Common myeloid progenitor, CD34-positive (primary cell): Measurements from ENCODE around the gene PRSS23.

ENCODE experiments used
- CTCF ChIA-PET: fragments of 350-600 bp; sonication (Branson Sonifier 250); formaldehyde crosslinking; loops from one replicate; lab custom pipeline; 2021; ENCODE audit warnings: antibody characterized with exemption; lab: Charles Lee
- POLR2A ChIA-PET: fragments of 350-600 bp; sonication (Branson Sonifier 250); formaldehyde crosslinking; loops from one replicate; lab custom pipeline; 2021; ENCODE audit warnings: antibody characterized with exemption; lab: Charles Lee
- DNase-seq, 3 donors: peaks; one replicate each; pipeline versions ENCODE4 v3.0.0 to v3.0.0-alpha.2; 2013
- H3K27ac ChIP-seq, 2 experiments: 1 replicate in 1 of 2; 2 replicates in 1 of 2; pipeline ENCODE4 v1.7.0; 2013; ENCODE audit warnings: inconsistent platforms in 2 of 2, low read length in 2 of 2, mild to moderate bottlenecking in 2 of 2, low read depth in 1 of 2, moderate library complexity in 1 of 2; ENCODE audit not compliant: severe bottlenecking in 2 of 2, insufficient read depth in 1 of 2, poor library complexity in 1 of 2
- H3K27me3 ChIP-seq, 5 experiments: replicated peaks in 2 of 5; 1 replicate in 3 of 5; 2 replicates in 2 of 5; pipeline versions ENCODE4 v1.6.1 to v1.7.0; 2013; ENCODE audit warnings: low read length in 4 of 5, mild to moderate bottlenecking in 2 of 5, moderate library complexity in 2 of 5, inconsistent platforms in 1 of 5; ENCODE audit not compliant: insufficient read depth in 5 of 5, control insufficient read depth in 4 of 5
- H3K36me3 ChIP-seq, 4 experiments: 1 replicate in 2 of 4; 2 replicates in 2 of 4; pipeline versions ENCODE4 v1.6.1 to v1.7.0; 2013; ENCODE audit warnings: low read length in 3 of 4, control low read depth in 1 of 4, mild to moderate bottlenecking in 1 of 4; ENCODE audit not compliant: control insufficient read depth in 4 of 4, insufficient read depth in 4 of 4
- H3K4me1 ChIP-seq, 4 experiments: 1 replicate in 3 of 4; 2 replicates in 1 of 4; pipeline versions ENCODE4 v1.6.1 to v1.7.1; 2013; ENCODE audit warnings: low read length in 3 of 4, mild to moderate bottlenecking in 3 of 4, control low read depth in 1 of 4, inconsistent platforms in 1 of 4, moderate library complexity in 1 of 4; ENCODE audit not compliant: control insufficient read depth in 4 of 4, insufficient read depth in 4 of 4; ENCODE audit errors: control extremely low read depth in 1 of 4
- H3K4me3 ChIP-seq, 7 experiments: 1 replicate in 4 of 7; 2 replicates in 3 of 7; pipeline versions ENCODE4 v1.5.1 to v1.7.0; 2013; ENCODE audit warnings: mild to moderate bottlenecking in 7 of 7, low read length in 6 of 7, moderate library complexity in 6 of 7, inconsistent platforms in 2 of 7, low read depth in 2 of 7, control low read depth in 1 of 7; ENCODE audit not compliant: insufficient read depth in 4 of 7, control insufficient read depth in 1 of 7; ENCODE audit errors: extremely low read depth in 1 of 7
- H3K9me3 ChIP-seq, 5 experiments: 1 replicate in 4 of 5; 2 replicates in 1 of 5; pipeline versions ENCODE4 v1.6.1 to v1.7.1; 2013; ENCODE audit warnings: low read length in 4 of 5, mild to moderate bottlenecking in 2 of 5, inconsistent platforms in 1 of 5, low read depth in 1 of 5, moderate library complexity in 1 of 5; ENCODE audit not compliant: control insufficient read depth in 4 of 5, insufficient read depth in 2 of 5; ENCODE audit errors: control extremely low read depth in 1 of 5
- WGBS: methylation state at CpG from one replicate; pipeline ENCODE4 v1.1.5; 2013; ENCODE audit not compliant: insufficient coverage; 5-methylcytosine and 5-hydroxymethylcytosine counted together

Gene PRSS23

DNA sequence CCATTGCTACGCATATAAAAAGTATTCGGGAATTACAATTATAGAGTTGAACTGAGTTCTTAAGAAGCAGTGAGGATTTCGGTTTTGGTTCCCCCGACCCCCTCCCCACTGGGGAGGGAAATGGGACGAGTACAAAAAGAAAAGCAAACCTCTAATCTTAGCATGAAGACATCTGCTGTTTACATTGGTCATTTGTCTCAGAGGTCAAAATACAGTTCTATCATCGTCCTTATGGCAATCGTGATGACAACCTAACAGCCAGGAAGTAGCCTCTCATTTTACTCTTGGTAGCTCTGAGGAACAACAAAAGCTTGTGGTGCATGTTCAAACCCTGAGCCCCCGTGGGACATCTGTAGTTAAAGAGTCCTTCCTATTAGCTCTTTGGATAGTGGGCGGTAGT lies 3.2 kb upstream of the PRSS23 start:
- Histone ChIP-seq H3K4me3 (no peak overlapping the region), H3K36me3 (no peaks in the 10 kb centered on the region), H3K27me3 (peaks cover 4 to 16% (median 7%) of the 10 kb centered on the region in 5 experiments), H3K27ac (no peak overlapping the region), H3K4me1 (peaks cover 0 to 27% (median 17%) of the 10 kb centered on the region in 4 experiments), H3K9me3 (no peaks in the 10 kb centered on the region)
- 93% methylated on average over 7 of the region's 9 CpGs for WGBS
- ChIA-PET CTCF (interaction anchor here (0.6 to 1.3 kb wide), 2 partner anchors 14 to 223 kb away, joined by 3 to 4 read pairs; no protein-coding TSS in a partner anchor), POLR2A (no interaction called here)
- DNase-seq, result no peak

DNA sequence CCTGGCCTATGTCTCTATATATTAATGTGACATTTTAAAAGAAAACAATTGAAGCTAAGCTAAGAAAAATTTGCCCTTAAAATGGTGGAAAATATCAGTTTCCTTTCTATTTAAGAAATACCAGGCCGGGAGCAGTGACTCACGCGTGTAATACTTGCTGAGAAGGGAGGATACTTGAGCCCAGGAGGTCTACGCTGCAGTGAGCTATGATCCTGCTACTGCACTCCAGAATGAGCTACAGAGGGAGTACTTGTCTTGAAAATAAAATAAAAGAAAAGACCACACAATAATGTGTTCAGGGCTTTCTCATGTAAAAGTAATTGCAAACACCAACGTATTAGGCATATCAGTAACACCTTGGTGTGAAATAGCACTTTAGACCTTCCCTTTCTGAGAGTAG lies 1.4 kb upstream of the PRSS23 start:
- Histone ChIP-seq H3K36me3 (no peaks in the 10 kb centered on the region), H3K4me1 (peaks cover 0 to 14% (median 13%) of the 10 kb centered on the region in 4 experiments), H3K27me3 (peaks cover 4 to 19% (median 7%) of the 10 kb centered on the region in 5 experiments), H3K27ac (no peak overlapping the region), H3K4me3 (no peak overlapping the region), H3K9me3 (no peaks in the 10 kb centered on the region)
- WGBS, result 100% methylated on average over 5 of the region's 5 CpGs
- no peak for DNase-seq
- CTCF ChIA-PET, result interaction anchor here (1.0 to 3.2 kb wide), 7 partner anchors 9 to 313 kb away, joined by 3 to 14 read pairs (median 4); no protein-coding TSS in a partner anchor
- POLR2A ChIA-PET, result no interaction called here

DNA sequence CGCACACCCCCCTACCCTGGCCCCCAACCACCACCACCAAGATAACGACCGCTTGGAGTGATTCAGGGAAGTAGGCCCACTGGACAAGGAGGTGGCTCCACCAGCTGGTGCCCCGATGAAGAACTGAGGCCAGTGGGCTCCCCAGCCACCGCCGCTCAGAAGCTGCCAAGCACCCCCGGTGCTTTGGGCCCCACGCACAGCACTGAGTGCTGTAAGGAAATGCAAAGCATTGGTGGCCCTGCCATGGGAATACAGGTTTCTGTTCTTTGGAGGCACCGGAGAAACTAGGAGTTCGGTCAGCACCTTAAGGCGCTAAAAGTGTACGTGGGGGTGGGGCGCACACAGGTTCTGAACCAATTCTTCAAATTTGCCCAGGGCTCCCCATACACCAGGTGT lies 664 bp upstream of the PRSS23 start:
- peak overlapping the region in 6 of 7 experiments; percentile 50 to 78 (median 64) for H3K4me3 ChIP-seq
- 50% methylated on average over 6 of the region's 13 CpGs for WGBS
- H3K27me3 ChIP-seq, result peaks cover 4 to 19% (median 7%) of the 10 kb centered on the region in 5 experiments
- H3K36me3 ChIP-seq, result no peaks in the 10 kb centered on the region
- peaks cover 0 to 14% (median 13%) of the 10 kb centered on the region in 4 experiments for H3K4me1 ChIP-seq
- CTCF ChIA-PET, result interaction anchor here (0.9 to 3.2 kb wide), 9 partner anchors 9 to 314 kb away, joined by 3 to 14 read pairs (median 3); no protein-coding TSS in a partner anchor
- H3K27ac ChIP-seq, result no peak overlapping the region
- POLR2A ChIA-PET, result no interaction called here
- no peaks in the 10 kb centered on the region for H3K9me3 ChIP-seq
- peak in 2 of 3 donors; percentile 28 to 55 for DNase-seq

DNA sequence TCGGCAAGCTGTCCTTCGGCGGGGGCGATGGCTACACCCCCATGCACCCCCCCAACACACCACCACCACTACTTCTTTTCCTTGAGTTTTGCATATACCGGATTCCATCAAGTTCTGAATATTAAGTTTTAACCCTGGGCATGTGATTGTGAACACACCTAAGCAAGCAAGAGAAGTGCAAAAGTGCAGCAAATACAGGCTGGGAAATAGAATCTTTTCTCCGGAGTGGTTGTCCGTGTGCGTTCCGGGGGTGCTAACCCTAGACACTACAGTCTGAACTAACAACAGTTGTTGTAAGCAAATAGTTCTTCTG lies 574 bp downstream of the PRSS23 start:
- ChIA-PET POLR2A (no interaction called here), CTCF (interaction anchor here (0.9 to 3.2 kb wide), 6 partner anchors 15 to 346 kb away, joined by 3 to 14 read pairs (median 4); no protein-coding TSS in a partner anchor)
- Histone ChIP-seq H3K27ac (no peak overlapping the region), H3K4me3 (peak overlapping the region; percentile 50 to 78 (median 60)), H3K27me3 (peaks cover 4 to 19% (median 7%) of the 10 kb centered on the region in 5 experiments), H3K36me3 (no peaks in the 10 kb centered on the region), H3K9me3 (no peaks in the 10 kb centered on the region), H3K4me1 (peaks cover 0 to 18% (median 13%) of the 10 kb centered on the region in 4 experiments)
- 18% methylated on average over 7 of the region's 9 CpGs for WGBS
- DNase-seq, result no peak

DNA sequence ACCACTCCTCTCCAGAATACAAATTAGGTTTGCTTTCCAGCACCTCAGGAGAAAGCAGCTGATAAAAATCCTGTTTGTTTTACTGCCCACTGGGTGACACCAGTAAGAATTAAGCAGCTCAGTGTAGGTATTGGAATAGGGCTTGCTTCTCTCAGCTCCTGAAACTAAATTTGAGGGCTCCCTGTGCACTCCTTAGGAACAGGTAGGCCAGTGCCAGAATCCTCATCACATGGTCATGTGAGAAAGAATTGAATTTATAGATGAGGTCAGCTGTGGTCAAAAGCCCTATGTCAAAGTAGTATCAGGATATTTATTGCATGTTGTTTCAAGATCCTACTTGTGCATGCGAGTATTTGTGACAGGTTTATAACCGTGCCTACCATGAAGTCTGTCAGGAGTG lies 1.0 kb downstream of the PRSS23 start:
- H3K4me1 ChIP-seq, result peaks cover 0 to 23% (median 13%) of the 10 kb centered on the region in 4 experiments
- WGBS, result 100% methylated on average over 2 of the region's 2 CpGs
- H3K36me3 ChIP-seq, result no peaks in the 10 kb centered on the region
- ChIA-PET POLR2A (no interaction called here), CTCF (interaction anchor here (0.9 to 3.2 kb wide), 6 partner anchors 15 to 346 kb away, joined by 3 to 14 read pairs (median 4); no protein-coding TSS in a partner anchor)
- no peaks in the 10 kb centered on the region for H3K9me3 ChIP-seq
- H3K4me3 ChIP-seq, result peak overlapping the region in 1 of 7 experiments; percentile 67
- DNase-seq, result peak in 1 of 3 donors; percentile 6
- H3K27ac ChIP-seq, result no peak overlapping the region
- peaks cover 4 to 19% (median 7%) of the 10 kb centered on the region in 5 experiments for H3K27me3 ChIP-seq

DNA sequence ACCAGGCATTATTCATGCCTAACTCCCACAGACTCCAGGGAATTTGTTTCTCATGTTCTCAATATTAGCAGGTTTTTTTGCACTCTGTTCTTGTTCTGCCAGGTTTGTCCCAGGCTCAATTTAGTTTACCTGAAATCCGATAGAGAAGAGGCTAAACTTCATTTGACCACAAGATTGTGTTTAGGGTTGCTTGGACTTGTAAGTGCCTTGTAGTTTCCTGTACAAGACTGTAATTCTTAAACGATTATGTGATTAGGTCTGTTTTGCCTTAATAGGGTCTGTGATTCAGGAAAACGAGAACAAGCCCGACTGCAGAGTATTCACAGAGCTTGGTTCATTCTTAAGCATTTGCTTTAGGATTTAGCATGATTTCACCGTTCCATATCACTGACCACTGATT lies 1.8 kb downstream of the PRSS23 start:
- no peaks in the 10 kb centered on the region for H3K9me3 ChIP-seq
- peaks cover 4 to 19% (median 7%) of the 10 kb centered on the region in 5 experiments for H3K27me3 ChIP-seq
- 83% methylated on average over 5 of the region's 5 CpGs for WGBS
- H3K4me3 ChIP-seq, result no peak overlapping the region
- no peak overlapping the region for H3K27ac ChIP-seq
- POLR2A ChIA-PET, result no interaction called here
- DNase-seq, result no peak
- CTCF ChIA-PET, result interaction anchor here (1.2 to 3.2 kb wide), 7 partner anchors 10 to 347 kb away, joined by 3 to 14 read pairs (median 5); no protein-coding TSS in a partner anchor
- no peaks in the 10 kb centered on the region for H3K36me3 ChIP-seq
- peaks cover 0 to 23% (median 13%) of the 10 kb centered on the region in 4 experiments for H3K4me1 ChIP-seq

DNA sequence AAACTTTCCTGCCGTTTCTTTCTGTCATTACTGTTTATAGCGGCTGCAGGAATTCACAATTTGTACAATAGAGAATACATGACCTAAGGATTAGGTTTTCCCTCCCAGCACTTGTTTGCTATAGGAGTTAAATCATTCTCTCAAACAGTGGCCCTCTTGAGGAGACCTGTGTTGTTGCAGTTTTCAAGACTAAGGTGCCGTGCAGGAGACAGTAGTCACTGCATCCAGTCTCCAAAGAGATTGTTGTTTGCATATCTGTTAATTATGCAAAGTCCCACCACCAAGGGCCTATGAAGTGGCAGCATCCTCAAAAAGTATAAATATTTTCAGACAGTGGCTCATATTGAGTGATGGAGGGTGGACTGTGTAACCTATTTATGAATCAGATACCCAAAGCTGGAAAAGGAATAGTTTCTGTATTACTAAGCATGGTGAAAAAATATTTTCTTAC lies 2.3 kb downstream of the PRSS23 start:
- Histone ChIP-seq H3K4me3 (no peak overlapping the region), H3K4me1 (peaks cover 0 to 23% (median 13%) of the 10 kb centered on the region in 4 experiments), H3K27ac (no peak overlapping the region), H3K36me3 (no peaks in the 10 kb centered on the region), H3K27me3 (peaks cover 4 to 19% (median 7%) of the 10 kb centered on the region in 5 experiments), H3K9me3 (no peaks in the 10 kb centered on the region)
- peak; percentile 51 to 79 (median 77) for DNase-seq
- ChIA-PET CTCF (interaction anchor here (0.7 to 1.8 kb wide), 5 partner anchors 11 to 348 kb away, joined by 3 to 6 read pairs (median 4); no protein-coding TSS in a partner anchor), POLR2A (no interaction called here)
- 18% methylated on average over 3 of the region's 3 CpGs for WGBS
